Esophagus muscularis mucosa (tissue), 4 donors: Measurements from ENCODE around the gene GPC6.

ENCODE experiments used
- EP300 ChIP-seq: sonication (generic); formaldehyde crosslinking; IDR thresholded peaks from one replicate; pipeline ENCODE4 v1.6.1; 2017; ENCODE audit warnings: antibody characterized with exemption
- POLR2AphosphoS5 ChIP-seq, 2 donors: sonication (generic); formaldehyde crosslinking; IDR thresholded peaks; one replicate each; pipeline ENCODE4 v1.6.1; 2017; ENCODE audit warnings: antibody characterized with exemption in 2 of 2
- TF ChIP-seq, protein P1 (sequence below), 3 experiments: fragments of 200-600 bp in 2 of 3; fragments of 450-650 bp in 1 of 3; sonication (generic) in 2 of 3; IDR thresholded peaks; one replicate each; pipeline ENCODE4 v1.5.1; 2017 to 2019; ENCODE audit warnings: antibody characterized with exemption in 3 of 3, mild to moderate bottlenecking in 2 of 3, moderate library complexity in 1 of 3

DNA sequence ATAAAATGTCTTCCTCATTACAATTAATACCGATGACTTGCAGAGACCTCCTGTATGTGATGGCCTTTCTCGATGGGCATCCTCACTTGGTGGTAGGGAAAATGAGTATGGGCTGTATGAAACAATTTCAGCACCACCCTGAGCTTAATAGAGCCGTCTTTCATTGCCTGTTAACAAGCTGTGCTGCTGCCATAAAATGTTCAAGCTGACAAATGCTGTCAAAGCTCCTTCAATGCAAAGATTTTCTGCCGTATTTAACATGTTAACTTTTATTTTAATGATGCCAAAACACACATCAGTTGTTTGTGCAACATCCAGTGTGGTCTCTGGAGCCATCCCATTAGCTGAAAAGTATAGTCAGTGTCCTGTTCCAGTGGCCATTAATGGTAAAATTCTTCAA, 110.1 kb downstream of the GPC6 start:
- TF ChIP-seq, protein P1, sequence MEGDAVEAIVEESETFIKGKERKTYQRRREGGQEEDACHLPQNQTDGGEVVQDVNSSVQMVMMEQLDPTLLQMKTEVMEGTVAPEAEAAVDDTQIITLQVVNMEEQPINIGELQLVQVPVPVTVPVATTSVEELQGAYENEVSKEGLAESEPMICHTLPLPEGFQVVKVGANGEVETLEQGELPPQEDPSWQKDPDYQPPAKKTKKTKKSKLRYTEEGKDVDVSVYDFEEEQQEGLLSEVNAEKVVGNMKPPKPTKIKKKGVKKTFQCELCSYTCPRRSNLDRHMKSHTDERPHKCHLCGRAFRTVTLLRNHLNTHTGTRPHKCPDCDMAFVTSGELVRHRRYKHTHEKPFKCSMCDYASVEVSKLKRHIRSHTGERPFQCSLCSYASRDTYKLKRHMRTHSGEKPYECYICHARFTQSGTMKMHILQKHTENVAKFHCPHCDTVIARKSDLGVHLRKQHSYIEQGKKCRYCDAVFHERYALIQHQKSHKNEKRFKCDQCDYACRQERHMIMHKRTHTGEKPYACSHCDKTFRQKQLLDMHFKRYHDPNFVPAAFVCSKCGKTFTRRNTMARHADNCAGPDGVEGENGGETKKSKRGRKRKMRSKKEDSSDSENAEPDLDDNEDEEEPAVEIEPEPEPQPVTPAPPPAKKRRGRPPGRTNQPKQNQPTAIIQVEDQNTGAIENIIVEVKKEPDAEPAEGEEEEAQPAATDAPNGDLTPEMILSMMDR (IDR thresholded peaks at IDR 0.05), result no peak
- no peak for TF ChIP-seq POLR2AphosphoS5 (IDR thresholded peaks at IDR 0.05)
- no peak for TF ChIP-seq EP300
